GM19468 (cell line): ENCODE measurements around the gene CPNE7.
"Not testable (repeated sequence)": the region's sequence is repeated elsewhere in the genome, so short reads cannot be mapped to it uniquely, and the experiment has no call there.

Source experiments
- ATAC-seq: cut with Tn5 transposase; IDR thresholded peaks from one replicate; pipeline ENCODE4 v1.9.1; 2021; ENCODE audit warnings: mild to moderate bottlenecking, moderate library complexity, moderate number of reproducible peaks; ENCODE audit not compliant: unreplicated experiment; ENCODE audit errors: extremely low read depth

Gene CPNE7

DNA sequence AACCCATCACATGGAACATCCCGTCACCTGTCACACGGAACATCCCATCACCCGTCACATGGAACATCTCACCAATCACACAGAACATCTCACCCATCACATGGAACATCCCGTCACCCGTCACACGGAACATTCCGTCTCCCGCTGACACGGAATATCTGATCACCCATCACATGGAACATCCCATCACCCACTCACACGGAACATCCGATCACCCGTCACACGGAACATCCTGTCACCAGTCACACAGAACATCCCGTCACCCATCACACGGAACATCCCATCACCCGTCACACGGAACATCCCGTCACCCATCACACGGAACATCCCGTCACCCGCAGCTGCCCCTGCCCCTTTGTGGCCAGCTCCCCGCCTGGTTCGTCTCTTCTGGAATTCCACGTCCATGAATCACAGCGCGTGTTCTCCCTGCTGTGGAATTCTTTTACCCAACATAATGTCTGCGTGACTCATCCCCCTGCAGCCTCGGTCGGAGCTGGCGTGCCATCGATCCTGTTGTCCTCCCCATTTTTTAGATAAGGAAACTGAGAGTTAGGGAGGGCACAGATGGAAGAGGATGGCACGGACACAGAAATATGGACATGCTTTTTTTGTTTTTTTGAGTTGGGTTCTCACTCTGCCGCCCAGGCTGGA, 5.6 kb downstream of the CPNE7 start:
- ATAC-seq: no peak

GRCh38 chr16:89581861-89582563, 6.5 kb downstream of the CPNE7 start:
- no peak for ATAC-seq

DNA sequence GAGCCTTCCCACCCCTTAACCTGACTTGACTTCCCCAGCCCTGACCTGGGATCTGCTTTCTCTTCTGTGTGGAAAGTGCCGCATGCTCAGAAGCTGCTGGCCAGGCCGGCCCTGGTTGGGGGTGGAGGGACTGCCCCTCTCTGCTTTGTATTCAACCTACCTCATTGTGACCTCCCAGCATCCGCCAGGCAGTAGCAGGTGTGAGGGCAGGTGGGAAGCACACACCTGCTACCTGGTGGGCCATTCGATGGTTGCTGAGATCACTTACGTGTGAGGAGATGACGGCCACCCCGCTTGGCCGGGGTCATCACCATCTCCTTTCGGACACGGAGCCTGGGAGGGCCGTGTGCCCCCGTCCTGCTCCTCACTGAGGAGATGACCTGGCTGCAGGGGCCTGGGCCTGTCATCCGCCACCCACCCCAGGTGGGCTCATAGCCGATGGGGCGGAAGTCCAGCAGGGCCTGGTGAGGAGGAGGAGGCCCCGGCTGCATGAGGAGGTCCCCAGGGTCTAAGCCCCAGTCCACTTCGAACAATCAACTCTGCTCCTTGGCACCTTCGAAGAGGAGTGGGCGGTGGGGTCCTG, 7.1 kb downstream of the CPNE7 start:
- no peak for ATAC-seq

DNA sequence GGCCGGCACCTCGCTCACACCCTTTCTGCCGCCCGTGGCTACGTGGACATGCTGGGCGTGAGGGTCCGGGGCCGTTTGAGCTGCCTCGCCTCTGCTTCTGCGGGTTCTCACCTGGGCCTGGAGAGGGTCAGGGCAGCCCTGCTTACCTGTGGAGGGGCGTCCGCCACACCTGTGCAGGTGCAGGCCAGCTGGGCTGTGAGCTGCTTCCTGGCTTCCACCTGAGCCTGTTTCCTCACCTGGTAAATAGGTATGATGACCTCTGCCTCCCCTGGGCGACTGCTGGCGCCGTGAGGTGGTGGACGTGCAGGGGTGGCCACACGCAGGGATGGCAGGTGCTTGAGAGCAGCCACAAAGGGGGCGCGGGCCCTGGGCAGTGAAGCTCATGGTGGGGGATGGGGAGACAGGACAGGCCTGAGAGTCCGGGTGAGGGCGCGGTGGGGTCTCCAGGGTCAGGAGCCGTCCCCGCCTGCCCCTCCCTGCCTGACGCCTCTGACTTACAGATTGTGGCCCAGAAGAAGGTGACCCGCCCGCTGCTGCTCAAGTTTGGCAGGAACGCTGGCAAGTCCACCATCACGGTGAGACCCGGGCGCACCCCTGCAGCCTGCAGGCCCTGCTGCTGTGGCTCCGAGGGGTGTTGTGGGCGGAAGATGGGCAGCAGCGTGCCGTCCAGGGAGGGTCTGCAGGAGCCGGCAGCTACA, 7.8 kb downstream of the CPNE7 start:
- ATAC-seq: no peak

GRCh38 chr16:89583895-89584644, 8.5 kb downstream of the CPNE7 start:
- no peak for ATAC-seq

DNA sequence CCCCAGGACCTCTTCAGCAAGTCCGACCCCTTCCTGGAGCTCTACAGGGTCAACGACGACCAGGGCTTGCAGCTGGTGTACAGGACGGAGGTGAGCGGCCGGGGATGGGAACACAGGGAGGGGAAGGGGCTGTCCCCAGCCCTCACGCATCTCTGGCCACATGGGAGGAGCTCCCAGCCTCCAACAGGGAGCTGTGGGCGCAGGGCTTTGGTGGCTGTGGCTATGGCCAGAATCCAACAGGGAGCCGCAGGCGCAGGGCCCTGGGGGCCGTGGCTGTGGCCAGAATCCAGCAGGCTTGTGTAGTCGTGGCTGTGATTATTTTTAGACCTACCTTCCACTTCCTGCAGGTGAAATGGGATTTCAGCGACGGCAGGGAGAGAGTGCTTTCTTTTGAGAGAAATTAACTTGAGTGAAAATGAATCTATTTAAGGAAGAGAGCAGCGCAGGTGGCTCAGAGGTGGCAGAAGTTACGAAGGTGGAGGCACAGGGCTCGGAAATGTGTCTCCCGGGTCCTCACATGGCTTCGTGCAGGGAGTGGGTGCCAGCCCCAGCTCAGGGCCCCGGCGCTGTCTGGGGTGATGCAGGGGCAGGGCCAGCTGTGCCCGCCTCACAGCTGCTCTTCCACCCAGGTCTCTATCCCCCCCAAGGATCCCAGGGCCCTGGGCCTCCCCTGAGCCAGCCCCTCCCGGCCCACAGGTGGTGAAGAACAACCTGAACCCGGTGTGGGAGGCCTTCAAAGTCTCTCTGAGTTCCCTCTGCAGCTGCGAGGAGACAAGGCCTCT, 9.4 kb downstream of the CPNE7 start:
- no peak for ATAC-seq

- no peak for ATAC-seq
These were observed 10.7 kb downstream of the CPNE7 start for GRCh38 chr16:89586218-89586617.

- no peak for ATAC-seq
These were observed 11.3 kb downstream of the CPNE7 start for GRCh38 chr16:89586853-89587252.

- not testable (repeated sequence) for ATAC-seq
These were observed 12.1 kb downstream of the CPNE7 start for GRCh38 chr16:89587676-89588075.

DNA sequence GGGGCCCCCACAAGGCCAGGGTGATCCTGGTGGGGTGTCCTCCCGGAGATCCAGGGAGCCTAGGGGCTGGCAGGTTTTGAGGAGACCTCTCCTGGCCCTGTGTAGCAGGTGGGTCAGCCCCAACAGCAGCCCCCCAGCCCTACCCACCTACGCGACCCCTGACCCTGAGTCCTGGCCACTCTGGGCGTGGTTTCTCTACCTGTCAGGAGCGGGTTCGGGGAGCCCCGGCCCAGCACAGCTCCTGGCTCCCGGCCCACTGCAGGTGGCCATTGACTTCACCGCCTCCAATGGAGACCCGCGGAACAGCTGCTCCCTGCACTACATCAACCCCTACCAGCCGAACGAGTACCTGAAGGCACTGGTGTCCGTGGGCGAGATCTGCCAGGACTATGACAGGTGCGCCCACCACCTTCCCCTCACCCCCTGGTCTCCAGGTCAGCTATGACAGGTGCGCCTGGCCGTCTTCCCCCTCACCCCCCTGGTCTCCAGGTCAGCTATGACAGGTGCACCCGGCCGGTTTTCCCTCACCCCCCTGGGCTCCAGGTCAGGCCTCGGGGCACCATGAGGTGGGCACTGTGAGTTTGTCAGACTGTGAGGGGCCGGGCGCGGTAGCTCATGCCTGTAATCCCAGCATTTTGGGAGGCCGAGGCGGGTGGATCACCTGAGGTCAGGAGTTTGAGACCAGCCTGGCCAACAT, 13.0 kb downstream of the CPNE7 start:
- no peak for ATAC-seq

- no peak for ATAC-seq
These were observed 13.8 kb downstream of the CPNE7 start for GRCh38 chr16:89589241-89589926.

DNA sequence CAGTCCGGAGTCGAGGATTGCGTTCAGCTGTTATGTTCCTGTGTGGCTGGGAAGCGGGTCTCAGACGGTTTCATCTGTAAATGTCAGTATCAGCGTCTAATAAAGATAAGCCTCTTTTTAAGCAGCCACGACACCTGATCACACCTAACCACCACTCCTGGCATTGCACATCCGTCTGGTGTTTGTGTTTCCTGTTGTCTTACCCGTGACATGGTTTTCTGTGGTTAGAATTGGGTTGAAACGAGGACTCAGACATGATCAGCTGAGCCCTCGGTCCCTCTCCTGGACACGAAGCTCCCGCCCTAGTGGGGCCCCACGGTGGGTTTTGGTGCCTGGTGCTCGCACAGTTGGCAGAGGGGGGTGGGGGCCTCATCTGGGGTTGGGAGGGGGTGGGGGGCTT, 18.3 kb downstream of the CPNE7 start:
- ATAC-seq: no peak

GRCh38 chr16:89595330-89596060, 19.9 kb downstream of the CPNE7 start:
- ATAC-seq: no peak

DNA sequence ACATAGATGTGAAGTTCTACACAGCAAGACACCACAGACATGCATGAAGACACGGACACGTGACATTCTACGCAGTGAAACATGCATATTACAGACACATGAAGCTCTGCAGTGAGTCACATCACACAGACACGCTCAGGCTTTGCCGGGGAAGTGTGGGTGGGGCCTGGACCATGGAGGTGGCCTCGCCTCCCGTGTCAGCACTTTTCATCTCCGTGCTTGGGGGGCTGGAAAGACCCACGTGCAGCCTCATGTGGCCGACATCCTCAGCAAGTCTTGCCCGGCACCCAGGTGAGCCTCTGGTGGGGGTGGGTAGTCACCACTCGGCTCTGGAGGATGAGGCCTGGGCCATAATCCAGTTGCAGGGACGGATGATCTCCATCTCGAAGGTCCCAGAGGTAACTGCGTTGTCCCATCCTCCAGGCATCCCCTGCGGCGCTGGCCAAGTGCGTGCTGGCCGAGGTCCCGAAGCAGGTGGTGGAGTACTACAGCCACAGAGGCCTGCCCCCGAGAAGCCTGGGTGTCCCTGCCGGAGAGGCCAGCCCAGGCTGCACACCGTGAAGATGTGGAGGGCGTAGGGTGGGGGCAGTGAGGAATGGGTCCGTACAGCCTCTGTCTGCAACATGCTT, 20.6 kb downstream of the CPNE7 start:
- no peak for ATAC-seq

DNA sequence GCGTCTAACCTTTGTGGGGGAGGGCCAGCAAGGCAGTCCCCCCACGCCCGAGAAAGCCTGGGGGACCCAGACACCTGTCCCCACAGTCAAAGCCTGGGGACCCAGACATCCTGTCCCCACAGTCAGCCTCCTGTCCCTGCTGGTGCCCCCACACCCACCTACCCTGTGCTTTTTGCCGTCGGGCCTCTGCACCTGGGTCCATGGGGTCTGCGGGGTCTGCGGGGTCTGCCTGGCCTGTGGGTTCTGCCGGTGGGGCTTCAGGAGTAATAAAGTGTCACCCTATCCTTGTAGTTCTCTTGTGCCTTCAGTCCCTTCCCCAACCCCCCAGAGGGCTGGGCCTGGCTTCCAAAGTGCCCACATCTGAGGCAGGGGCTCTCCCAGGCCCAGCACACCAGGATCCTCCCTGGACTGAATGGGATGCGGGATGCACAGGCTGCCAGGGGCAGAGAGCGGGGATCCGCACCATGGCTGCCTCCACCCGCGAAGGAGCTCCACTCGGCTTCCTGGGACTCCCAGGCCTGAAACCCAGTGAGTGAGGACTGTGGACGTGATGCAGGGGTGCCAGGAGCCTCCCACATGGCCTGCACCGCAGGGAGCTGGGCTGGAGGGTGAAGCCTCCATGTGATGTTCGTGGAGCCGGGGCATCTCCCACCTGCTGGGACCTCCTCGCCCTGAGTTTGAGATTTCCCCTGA, 21.5 kb downstream of the CPNE7 start:
- ATAC-seq: no peak

DNA sequence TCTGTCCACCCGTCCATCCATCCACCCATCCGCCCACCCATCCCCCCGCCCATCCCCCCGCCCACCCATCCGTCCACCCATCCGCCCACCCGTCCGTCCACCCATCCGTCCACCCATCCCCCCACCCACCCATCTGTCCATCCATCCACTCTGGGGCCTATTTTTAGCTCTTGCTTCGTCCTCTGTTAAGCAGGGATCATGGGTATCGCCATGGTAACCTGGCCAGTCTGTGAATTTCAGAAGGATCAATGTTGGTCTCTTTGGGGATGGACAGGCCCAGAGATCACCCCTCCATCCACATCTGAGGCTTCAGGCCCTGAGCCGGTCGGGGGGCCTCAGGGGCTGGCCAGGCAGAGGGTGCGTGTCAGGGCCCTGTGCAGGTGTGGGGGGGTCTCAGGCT, 22.6 kb downstream of the CPNE7 start:
- ATAC-seq: no peak

DNA sequence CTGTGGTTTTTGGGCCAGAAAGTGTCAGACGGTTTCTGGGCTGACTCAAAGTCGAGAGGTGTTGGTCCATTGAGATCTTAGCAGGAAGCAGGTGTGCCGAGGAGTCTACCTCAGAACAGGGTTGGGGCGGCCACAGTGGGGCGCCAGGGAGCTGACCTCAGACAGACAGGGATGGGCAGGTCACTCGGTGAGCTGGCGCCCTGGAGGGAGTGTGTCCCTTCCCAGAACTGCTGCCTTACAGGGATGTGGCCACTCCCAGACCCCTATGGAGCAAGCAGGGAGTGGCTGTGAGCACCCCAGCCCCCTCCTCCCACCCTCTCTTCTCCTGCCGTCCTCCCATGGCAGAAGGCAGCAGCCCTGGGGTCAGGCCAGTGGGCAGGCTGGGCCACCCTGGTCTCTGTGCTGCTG, 23.9 kb downstream of the CPNE7 start:
- no peak for ATAC-seq
